Parathyroid adenoma (tissue), 2 donors: Measurements from ENCODE around the gene RHEX.

Source experiments
- H2AFZ ChIP-seq: fragments of 300-600 bp; sonication (generic); one replicate; pipeline ENCODE4 v1.7.0; 2017; ENCODE audit warnings: antibody characterized with exemption, mild to moderate bottlenecking
- H3K27ac ChIP-seq: fragments of 300-600 bp; sonication (generic); one replicate; pipeline ENCODE4 v1.7.0; 2017
- H3K27me3 ChIP-seq: fragments of 300-600 bp; sonication (generic); one replicate; pipeline ENCODE4 v1.7.0; 2017; ENCODE audit warnings: low read length; ENCODE audit not compliant: control insufficient read depth, insufficient read depth
- H3K36me3 ChIP-seq: fragments of 300-600 bp; sonication (generic); one replicate; pipeline ENCODE4 v1.7.0; 2017; ENCODE audit warnings: low read length; ENCODE audit not compliant: control insufficient read depth, insufficient read depth
- H3K4me1 ChIP-seq: fragments of 300-600 bp; sonication (generic); one replicate; pipeline ENCODE4 v1.7.0; 2017; ENCODE audit warnings: control low read depth
- H3K4me2 ChIP-seq: fragments of 300-600 bp; sonication (generic); one replicate; pipeline ENCODE4 v1.7.0; 2017; ENCODE audit warnings: low read length
- H3K4me3 ChIP-seq: fragments of 300-600 bp; sonication (generic); one replicate; pipeline ENCODE4 v1.7.0; 2017; ENCODE audit warnings: low read depth, low read length
- H3K79me2 ChIP-seq: fragments of 300-600 bp; sonication (generic); one replicate; pipeline ENCODE4 v1.7.0; 2017; ENCODE audit warnings: control low read depth
- H3K9ac ChIP-seq: fragments of 300-600 bp; sonication (generic); one replicate; pipeline ENCODE4 v1.7.0; 2017; ENCODE audit warnings: mild to moderate bottlenecking
- H3K9me3 ChIP-seq: fragments of 300-600 bp; sonication (generic); one replicate; pipeline ENCODE4 v1.7.0; 2017; ENCODE audit warnings: low read length; ENCODE audit not compliant: control insufficient read depth
- CTCF ChIP-seq: fragments of 300-600 bp; sonication (generic); IDR thresholded peaks from one replicate; pipeline ENCODE4 v1.7.0; 2017; ENCODE audit warnings: antibody characterized with exemption, mild to moderate bottlenecking
- donor health status: primary hyperparathyroidism.

Gene RHEX

GRCh38 chr1:206144605-206145004 is 91.6 kb downstream of the RHEX start:
- Histone ChIP-seq H3K36me3 (no peaks in the 10 kb centered on the region), H3K27ac (no peak overlapping the region), H3K27me3 (no peaks in the 10 kb centered on the region), H3K4me3 (no peak overlapping the region), H3K79me2 (no peaks in the 10 kb centered on the region), H3K9ac (no peak overlapping the region), H3K9me3 (no peaks in the 10 kb centered on the region), H2AFZ (no peak overlapping the region), H3K4me2 (no peak overlapping the region), H3K4me1 (no peaks in the 10 kb centered on the region)
- TF ChIP-seq CTCF = no peak

DNA sequence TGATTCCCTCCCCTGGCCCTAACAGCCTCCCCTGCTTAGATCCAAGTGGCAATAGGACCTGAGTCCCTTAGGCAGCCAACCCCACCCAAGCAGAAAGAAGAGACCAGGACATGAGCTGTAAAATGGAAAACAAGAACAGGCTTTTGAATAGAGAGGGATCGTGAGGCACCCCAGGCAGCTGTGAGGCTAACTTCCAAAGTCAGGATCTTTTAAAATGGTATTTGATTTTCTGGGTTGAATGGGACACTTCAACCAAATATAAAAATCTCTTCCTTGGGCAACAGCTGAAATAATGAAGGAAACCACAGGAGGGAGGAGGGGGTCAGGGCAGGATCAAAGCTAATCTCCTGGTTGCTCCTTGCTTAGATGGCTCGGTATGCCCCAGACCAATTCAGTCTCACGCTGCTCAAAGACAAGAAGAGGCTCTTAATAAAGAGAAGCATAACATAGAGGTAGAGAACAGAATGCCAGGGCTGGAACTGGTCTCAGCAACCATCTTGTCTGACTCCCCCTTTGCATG is 92.9 kb downstream of the RHEX start:
- no peak overlapping the region for H3K4me3 ChIP-seq
- H3K79me2 ChIP-seq = no peaks in the 10 kb centered on the region
- no peak overlapping the region for H3K4me2 ChIP-seq
- no peak overlapping the region for H3K9ac ChIP-seq
- no peak overlapping the region for H3K27ac ChIP-seq
- no peaks in the 10 kb centered on the region for H3K36me3 ChIP-seq
- H3K27me3 ChIP-seq = no peaks in the 10 kb centered on the region
- no peak overlapping the region for H2AFZ ChIP-seq
- H3K9me3 ChIP-seq = no peaks in the 10 kb centered on the region
- no peak for TF ChIP-seq CTCF
- H3K4me1 ChIP-seq = no peaks in the 10 kb centered on the region
